NCI-H2171 treated with DMSO at 0.1 percent for 48 hours (cell line): ENCODE measurements around the gene CHD3.

Experiments
- DNase-seq: peaks from one replicate; lab custom pipeline; 2025; lab: John Stamatoyannopoulos, UW

CHD3 gene

DNA sequence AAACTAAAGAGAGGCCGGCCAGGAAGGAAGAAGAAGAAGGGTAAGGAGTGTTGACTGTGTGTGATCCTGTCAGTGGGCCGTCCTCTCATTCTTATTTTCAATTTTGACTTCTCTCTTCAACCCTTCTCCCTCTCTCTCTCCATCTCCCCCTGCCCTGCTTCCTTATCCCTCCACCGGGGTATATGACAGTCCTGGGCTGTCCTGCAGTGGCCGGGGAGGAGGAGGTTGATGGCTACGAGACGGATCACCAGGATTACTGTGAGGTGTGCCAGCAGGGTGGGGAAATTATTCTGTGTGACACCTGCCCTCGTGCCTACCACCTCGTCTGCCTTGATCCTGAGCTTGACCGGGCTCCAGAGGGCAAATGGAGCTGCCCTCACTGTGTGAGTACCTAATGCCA lies 5.6 kb downstream of the CHD3 start:
- DNase-seq = no peak

DNA sequence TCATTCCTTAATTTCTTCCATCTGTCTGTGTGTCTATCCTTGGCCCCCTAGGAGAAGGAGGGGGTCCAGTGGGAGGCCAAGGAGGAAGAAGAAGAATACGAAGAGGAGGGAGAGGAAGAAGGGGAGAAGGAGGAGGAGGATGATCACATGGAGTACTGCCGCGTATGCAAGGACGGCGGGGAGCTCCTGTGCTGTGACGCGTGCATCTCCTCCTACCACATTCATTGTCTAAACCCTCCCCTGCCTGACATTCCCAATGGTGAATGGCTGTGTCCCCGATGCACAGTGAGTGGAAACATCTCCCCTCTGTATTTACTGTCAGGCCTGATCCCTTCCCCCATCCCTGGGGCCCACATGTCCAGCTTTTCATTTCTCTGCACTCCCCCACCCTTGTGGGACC lies 6.3 kb downstream of the CHD3 start:
- no peak for DNase-seq

DNA sequence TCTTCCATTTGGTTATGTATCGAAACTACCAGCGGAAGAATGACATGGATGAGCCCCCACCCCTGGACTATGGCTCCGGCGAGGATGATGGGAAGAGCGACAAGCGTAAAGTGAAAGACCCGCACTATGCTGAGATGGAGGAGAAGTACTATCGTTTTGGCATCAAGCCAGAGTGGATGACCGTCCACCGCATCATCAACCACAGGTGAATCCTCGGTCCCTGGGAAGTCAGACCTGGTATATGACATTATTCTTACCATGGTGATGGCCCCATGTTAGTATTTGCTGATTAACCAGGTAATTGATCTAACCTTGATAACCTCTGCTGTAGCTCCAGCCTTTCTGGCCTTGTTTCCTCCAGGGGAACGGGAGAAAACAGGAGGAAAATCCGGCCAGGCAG lies 8.5 kb downstream of the CHD3 start:
- DNase-seq = no peak

DNA sequence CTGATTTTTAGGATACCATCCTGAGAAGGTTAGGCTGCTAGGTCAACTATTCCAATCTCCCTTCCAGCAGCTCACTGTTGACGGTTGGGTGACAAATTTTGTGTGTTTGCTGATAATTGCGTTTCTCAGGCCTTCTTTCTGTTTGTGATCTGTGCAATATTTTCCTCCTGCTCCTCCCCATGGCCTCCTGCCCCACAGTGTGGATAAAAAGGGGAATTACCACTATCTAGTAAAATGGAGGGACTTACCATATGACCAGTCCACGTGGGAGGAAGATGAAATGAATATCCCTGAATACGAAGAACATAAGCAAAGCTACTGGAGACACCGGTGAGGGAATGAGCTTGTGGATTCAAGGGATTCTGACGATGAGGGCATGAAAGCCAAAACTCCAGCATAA lies 9.2 kb downstream of the CHD3 start:
- peak; percentile 15 for DNase-seq

DNA sequence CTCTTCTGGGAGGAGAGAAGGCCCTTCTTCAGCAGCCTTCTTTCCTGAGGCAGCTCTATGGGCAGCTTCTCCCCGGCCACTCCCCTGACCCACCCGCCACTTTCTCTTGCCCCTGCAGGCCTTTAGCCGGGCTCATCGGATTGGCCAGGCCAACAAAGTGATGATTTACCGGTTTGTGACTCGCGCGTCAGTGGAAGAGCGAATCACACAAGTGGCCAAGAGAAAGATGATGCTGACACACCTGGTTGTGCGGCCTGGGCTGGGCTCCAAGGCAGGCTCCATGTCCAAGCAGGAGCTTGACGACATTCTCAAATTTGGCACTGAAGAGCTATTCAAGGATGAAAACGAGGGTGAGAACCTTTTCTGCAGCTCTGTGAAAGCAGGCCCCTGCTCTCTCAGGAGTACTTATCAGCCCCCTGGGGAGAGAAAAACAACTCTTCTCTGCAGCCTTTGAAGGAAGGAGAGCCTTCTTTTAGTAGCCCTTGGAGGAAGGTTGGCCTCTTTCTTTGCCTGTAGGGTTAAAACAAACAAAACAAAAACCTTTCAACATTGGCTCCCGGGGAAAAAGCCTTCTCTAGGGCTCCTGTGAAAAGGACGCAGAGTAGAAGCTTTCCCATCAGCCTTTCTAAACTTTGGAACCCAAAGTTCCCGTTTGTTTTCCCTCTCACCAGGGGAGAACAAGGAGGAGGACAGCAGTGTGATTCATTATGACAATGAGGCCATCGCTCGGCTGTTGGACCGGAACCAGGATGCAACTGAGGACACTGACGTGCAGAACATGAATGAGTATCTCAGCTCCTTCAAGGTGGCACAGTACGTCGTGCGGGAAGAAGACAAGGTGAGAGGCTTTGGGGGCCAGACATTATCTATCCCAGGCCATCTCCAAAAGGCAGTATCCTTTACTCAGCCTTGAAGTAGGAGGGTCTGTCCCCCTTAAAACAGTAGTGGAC lies 14.8 kb downstream of the CHD3 start:
- DNase-seq = no peak

DNA sequence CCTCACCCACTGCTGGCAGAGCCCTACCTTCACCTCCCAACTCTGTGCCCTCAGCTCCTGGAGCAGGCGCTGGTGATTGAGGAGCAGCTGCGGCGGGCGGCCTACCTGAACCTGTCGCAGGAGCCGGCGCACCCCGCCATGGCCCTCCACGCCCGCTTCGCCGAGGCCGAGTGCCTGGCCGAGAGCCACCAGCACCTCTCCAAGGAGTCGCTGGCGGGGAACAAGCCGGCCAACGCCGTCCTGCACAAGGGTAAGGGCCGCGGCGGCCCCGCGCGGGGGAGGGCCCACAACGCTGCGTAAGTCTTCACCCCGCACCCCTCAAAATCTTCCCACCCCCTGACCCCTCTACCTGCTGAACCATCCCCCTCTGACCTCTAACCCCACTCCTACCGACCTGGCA lies 20.5 kb downstream of the CHD3 start:
- DNase-seq = no peak

DNA sequence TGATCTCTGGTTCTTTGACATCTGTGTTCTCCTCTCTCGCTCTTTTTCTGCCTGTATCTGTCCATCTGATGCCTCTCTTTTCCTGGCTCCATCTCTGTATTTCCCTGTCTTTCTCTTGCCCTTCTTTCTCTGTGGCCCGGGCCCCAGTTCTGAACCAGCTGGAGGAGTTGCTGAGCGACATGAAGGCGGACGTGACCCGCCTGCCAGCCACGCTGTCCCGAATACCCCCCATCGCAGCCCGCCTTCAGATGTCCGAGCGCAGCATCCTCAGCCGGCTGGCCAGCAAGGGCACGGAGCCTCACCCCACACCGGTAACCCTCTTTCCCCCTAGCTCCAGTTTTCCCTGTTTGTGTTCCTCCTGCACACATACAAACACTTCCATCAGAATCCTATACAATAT lies 21.7 kb downstream of the CHD3 start:
- no peak for DNase-seq

DNA sequence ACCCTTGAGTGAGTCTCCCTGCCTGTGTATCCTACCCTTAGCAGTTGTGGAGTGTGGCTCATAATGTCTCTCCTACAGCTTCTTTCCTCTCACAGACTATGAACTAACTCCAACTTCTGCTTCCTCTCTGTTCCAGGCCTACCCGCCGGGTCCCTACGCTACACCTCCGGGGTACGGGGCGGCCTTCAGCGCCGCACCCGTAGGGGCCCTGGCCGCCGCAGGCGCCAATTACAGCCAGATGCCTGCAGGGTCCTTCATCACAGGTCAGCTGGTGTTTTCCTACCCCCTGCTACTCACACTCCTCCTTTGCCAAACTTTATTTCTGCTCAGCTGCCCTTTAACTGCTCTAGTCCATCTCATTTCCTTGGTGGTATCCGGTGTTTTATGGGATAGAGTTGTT lies 22.1 kb downstream of the CHD3 start:
- DNase-seq = no peak

DNA sequence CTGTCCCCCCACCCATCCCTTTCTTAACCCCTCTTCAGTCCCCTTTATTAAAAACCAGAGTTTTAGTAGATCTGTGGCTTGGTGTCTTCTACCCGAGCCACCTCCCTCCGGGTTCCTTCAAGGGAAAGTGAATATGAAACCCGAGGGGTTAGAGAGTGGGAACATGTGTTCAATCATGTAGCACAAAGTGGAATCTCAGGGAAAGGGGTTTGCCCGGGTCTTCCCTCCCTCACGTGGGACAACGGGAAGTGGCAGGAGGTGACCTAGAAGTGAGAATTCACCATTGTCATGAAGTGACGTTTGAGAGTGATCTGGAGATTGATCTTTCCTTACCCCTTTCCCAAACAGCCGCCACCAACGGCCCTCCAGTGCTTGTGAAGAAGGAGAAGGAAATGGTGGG lies 22.5 kb downstream of the CHD3 start:
- DNase-seq = no peak

DNA sequence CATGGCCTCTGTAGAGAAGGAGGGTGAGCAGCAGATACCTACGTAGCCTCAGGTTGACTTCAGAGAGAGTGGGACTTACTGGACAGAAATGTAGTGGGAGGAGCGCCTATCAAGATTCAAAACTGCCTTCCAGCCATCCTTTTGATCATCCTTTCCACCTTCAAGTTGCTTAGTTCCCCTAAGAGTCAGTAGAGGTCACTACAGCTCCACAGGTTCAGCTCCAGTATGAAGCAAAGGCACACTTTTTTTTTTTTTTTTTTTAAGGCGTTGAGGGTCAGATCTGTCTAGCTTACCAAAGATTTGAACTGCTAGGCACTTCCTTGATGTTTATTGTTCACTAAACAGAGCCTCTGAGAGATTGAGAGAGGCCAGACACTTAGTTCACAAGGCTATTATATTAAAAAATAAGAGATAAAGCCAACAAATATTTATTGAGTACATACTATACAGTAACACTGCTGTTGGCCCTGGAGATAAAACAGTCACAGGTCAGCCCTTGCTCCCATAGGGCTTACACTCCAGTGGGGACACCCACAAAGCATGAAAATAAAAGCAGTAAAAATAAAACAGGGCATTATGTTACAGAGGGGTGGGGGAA lies 24.4 kb downstream of the CHD3 start:
- DNase-seq = peak; percentile 78

DNA sequence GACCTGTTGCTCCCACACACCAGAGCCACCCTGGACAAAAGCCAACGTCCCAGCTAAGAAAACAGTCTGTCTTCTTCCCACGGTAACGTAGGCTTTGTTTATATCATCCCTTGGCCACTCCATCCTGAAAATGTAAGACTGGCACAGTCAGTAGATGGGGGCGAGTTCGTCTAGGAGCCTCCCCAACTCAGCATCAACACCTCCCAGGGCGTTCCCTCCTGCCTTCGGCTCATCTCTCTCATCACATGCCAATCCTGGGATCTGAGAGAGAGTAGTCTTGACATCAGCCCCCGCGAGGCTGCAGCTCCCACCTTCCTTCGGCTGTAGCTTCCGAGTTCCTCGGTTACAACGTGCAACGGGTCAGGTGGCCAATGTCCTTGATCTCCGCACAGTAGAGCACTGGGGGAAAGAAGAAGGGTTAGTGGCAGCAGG lies 26.6 kb downstream of the CHD3 start:
- DNase-seq = no peak

DNA sequence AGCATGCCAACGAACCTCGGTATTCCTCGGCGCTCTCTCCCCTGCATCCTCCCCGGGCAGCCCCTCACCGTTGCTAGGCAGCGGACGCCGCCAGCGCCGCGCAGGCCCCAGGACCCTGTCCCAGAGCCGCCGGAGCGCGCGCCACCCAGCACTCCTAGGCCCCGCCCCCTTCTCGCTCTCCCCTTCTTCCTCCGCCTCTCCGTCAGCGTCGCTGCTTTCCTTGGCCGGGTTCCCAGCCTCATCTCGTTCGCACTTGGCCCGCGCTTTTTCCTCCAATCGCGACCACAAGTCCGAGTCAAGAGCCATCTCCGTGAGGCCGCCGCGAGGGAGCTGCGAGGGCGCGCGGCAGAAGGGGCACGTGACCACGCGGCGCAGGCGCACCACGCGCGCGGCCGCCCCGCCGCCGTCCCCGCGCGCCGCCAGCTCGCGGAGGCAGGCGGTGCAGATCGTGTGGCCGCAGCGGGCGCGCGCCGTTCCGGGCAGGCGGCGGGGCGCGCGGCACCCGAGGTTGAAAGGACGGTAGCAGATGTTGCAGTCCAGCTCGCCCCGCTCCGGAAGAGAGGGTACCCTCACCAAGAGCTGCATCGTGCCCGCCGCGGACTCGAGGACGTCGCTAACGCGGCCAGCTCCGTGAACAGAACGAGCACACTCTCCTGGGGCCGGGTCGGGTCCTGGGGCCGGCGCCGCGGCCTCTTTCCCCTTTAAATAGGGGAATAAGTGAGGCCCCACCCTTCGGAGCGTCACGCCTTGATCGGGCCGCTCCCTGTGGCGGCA lies 27.2 kb downstream of the CHD3 start, which contains the start of gene RNF227:
RNF227 (minus strand) TSS at position 679 of the 774 bp plus-strand sequence; CDS start at position 585, 94 bp downstream.
- peak; percentile 98 for DNase-seq

DNA sequence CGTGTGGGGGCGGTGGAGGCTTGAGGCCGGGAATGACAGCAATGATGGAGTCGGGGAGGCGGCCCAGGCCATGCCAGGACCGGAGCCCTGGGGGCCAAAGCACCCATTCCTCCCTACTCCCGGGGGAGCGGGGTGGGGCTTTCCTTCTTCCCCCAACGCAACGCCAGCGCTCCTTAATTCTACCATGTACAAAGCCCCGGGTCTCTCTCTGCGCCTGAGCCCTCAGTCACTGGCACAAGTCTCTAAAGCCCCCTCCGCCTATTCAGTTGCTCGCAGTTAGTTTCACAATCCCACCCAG lies 27.7 kb downstream of the CHD3 start:
- no peak for DNase-seq

DNA sequence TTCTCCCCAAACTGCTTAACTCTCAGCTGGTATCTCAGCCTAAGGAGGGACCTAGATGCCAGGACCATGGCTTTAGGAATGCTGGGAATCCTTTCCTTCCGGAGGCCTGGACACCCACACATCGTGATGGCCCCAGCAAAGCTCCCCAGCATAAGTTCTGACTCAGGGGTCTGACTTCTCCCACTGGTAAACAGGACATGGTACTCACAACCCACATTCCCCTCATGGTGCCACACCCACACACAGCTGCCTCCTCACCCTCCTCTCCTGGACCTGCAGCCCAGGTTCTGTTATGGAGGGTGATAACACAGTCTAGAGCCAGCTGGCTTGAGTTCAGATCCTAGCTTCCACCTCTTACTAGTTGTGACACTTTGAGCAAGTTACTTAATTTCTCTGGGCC lies 28.2 kb downstream of the CHD3 start:
- DNase-seq = no peak

DNA sequence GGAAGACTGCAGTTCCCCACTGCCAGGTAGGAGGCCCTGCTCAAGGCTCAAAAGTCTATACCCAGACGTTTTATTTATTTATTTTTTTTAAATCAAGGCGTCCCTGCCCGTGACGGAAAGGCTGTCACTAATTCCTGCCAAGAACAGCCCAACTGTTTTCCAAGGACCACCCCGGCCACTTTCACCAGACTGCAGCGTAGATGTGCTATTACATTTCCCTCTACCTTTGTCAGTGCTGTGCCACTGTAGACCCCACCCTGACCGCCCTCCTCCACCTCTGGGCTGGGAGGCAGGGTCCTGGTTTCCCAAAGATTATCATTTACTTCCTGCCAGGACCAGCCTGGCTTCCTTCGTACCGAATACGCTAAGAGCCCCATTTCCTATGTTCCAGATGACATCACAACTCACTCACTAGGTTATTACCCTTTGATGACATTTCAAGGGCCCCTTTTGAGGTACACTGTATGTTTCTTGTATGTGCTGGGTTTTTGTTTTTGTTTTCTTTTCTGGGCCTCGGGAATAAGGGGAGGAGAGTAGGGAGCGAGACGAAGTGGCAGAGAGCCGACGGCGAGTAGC lies 33.8 kb downstream of the CHD3 start:
- no peak for DNase-seq

DNA sequence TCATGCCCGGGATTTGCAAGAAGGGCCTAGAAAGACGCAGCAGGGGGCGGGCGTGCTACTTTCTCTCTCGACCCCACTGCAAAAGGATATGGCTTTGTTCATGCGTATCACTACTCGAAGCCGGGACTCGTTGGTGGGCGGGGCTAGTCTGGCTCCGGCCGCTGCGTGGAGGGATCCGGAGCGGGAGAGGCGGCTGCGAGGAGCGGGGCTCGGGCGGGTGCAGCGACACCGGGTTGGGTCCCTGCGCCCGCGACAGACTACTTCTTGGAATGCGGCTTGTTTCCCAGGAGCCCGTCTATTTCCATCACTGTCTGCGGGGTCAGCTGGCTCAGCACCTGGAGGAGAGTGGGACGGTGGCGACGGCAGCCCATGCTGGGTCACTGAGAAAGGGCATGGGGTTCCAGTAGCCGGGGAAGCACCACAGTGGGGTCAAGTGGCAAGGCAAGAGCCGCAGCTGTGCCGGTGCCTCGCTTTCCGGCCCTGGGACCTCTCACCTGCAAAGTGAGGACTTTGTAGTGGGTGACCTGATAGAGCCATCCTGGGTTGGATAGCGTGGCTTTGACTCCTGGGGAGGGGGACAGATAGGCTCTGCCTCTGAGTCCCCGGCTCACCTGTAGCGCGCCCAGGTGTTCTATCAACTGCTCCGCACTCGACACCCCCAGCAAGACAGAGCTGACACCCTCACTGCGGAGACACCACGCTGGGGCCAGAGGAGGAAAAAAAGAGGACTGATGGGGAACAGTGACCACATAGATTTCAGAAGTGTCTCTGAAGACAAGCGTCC lies 34.4 kb downstream of the CHD3 start:
- no peak for DNase-seq

DNA sequence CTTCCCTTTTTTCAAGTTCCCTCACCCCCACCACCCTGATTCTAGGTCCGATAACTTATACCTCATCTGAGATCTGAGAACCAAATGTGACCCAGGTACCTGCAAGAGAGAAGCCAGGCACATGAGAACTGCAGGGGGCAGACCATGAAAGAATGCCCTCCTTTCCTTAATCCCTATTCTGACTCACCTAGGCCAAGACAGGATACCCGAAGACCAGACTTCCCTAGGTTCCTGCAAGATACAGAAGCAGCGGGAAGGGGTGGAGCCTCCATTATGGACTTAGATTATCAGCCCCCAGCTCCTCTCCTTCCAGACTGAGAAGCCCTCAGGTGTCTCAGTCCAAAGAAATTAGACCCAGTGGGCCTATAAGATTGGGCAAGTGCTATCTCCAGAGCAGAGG lies 39.0 kb downstream of the CHD3 start:
- no peak for DNase-seq

DNA sequence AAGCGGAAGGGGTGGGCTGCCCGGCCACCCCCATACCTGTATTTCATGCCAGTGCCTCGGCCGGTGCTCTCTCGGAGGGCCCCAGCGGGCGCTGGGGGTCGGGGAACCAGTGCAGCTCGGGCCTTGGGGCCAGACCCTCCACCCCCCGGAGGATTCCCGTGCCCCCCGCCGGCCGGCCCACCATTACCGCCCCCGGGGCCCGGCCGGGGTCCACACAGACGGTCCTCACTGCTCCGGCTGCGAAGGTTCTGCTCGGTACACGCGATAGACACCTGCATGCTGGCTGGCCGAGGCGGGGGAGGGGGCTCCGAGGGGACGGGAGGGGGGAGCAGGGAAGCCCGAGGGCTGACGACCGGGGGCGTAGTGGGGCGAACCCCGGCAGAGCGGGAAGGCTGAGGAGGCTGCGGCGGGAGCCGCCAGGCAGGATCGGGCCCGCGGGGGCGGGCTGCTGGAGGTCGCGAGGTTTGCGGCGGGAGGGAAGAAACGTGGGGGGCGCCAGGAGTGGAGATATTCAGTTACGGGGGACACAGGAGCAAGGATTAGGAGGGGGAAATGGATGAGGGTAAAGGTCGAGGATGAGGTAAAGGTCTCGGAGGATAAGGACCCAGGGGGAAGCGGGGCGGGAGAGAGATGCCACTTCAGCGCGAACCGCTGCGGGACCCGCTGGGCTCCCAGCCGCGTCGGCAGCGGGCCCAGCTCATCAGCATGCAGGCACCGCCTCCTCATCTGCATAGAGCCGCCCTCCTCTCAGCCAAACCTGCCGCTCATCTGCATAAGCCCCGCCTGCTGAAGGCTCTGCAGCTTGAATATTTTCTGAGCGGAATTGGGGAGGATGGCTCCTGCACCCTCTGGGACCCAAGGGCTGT lies 40.8 kb downstream of the CHD3 start, which contains the start of gene KCNAB3:
KCNAB3 (minus strand) TSS at position 699 of the 866 bp plus-strand sequence; CDS start at position 278, 421 bp downstream.
- DNase-seq = peak; percentile 87

DNA sequence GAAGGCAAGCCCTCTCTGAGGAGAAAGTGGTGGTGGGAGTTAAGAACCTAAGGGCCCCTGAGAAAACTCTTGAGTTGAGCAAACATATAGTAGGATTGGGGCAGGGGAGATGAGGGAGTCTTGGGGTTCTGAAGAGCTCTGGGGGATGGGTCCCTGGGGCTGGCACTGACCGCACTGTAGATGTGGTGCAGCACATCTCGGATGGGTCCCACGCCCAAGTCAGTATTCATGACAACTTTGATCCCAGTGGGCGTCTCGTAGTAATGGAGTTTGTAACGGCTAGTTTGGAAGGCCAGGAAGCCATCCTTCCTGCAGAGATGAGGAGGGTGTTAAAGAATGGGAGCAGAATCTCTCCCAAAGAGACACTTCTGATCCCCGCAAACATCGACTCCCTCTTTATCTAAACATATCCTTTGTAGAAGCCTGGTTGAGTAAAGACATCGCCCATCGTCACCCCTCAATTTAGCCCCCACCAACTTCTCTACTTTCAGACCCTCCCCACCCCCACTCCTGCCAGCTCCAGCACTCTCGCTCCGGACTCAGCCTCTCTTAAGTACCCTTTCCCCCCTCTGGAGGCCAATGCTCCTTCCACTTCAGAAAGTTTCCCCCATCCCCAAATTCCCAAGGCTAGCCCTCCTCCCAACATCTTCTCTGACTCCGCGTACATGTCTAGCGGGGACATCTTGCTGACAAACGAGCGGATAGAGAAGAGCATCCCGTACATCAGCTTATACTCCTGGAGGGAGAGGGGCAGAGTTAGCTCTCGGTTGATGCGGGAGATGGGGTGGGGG lies 42.4 kb downstream of the CHD3 start:
- DNase-seq = peak; percentile 47
